ENCODE data around the gene RBM8A.

The RBM8A gene

DNA sequence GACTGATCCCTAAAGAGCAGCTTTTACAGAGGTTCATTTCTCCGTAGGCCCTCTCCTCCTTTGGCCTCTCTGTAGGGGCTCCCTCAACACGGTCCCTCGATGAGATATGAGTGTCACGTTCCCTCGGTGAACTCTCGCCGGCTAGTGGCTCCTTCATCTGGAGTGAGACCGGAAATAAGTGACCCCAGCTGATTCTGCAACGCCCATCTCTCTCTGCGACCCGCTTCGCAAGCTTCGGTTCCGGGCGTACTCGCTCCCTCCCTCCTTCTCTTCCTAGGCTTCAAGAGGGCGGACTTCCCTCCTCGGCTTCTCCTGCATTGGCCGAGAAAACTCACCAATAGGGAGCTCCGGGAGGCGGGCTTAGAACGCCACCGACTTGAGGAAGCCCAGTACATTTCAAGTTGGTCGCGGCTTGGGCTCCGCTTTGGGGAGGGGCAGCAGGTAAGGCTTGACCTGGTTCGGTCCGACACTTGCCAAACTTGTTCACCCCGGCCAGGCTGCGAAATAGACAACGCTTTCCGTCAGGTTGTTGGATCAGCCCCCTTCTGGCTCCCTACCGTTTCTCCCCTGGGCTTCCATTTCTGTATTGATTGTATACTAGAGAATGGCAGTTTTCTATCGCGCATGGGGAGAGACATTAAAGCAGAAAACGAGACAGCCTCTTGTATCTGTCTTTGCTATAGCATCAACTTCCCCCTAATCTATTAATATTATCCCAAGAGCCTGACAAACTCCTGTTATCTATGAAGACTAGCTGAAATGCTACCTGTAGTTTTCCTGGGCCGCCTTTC, 37.2 kb upstream of the RBM8A start, which contains the start of the genes ANKRD34A and POLR3GL (continued):
- TF ChIP-seq PRDM2 (tag by site-specific recombination; IDR thresholded peaks at IDR 0.05; ENCODE audit: borderline replicate concordance) (no peak), PRDM4 (tag by site-specific recombination; IDR thresholded peaks at IDR 0.05) (peak; percentile 75), YY2 (tag by site-specific recombination; IDR thresholded peaks at IDR 0.05) (no peak), PBX3 (CRISPR knock-in tag; IDR thresholded peaks at IDR 0.05) (no peak), ZNF658 (tag by site-specific recombination; IDR thresholded peaks at IDR 0.05) (no peak), ZNF571 (tag by site-specific recombination; IDR thresholded peaks at IDR 0.05) (no peak), TCF7L2 (IDR thresholded peaks at IDR 0.05; ENCODE audit: borderline replicate concordance, low read depth, low read length) (no peak), ZNF776 (tag by site-specific recombination; IDR thresholded peaks at IDR 0.05; ENCODE audit: borderline replicate concordance) (no peak), ZNF707 (tag by site-specific recombination; IDR thresholded peaks at IDR 0.05) (no peak), ZNF48 (tag by site-specific recombination; IDR thresholded peaks at IDR 0.05) (no peak), ZNF155 (tag by site-specific recombination; IDR thresholded peaks at IDR 0.05) (no peak), ZNF510 (tag by site-specific recombination; IDR thresholded peaks at IDR 0.05; ENCODE audit: insufficient replicate concordance) (no peak), ZSCAN30 (tag by site-specific recombination; IDR thresholded peaks at IDR 0.05) (no peak), ZFHX2 (tag by site-specific recombination; conservative IDR thresholded peaks at IDR 0.05) (no peak), SCRT1 (tag by site-specific recombination; IDR thresholded peaks at IDR 0.05; ENCODE audit: borderline replicate concordance) (no peak), ZNF391 (tag by site-specific recombination; IDR thresholded peaks at IDR 0.05; ENCODE audit: borderline replicate concordance, low read depth) (no peak), ZBTB1 (tag by site-specific recombination; IDR thresholded peaks at IDR 0.05) (no peak), ZNF843 (tag by site-specific recombination; IDR thresholded peaks at IDR 0.05) (no peak), ZNF221 (tag by site-specific recombination; IDR thresholded peaks at IDR 0.05; ENCODE audit: borderline replicate concordance) (no peak), ZNF175 (tag by site-specific recombination; IDR thresholded peaks at IDR 0.05) (no peak), HOXA7 (CRISPR knock-in tag; IDR thresholded peaks at IDR 0.05; ENCODE audit: borderline replicate concordance) (no peak), PRDM6 (tag by site-specific recombination; IDR thresholded peaks at IDR 0.05) (no peak)
- TF ChIP-seq, protein P1, sequence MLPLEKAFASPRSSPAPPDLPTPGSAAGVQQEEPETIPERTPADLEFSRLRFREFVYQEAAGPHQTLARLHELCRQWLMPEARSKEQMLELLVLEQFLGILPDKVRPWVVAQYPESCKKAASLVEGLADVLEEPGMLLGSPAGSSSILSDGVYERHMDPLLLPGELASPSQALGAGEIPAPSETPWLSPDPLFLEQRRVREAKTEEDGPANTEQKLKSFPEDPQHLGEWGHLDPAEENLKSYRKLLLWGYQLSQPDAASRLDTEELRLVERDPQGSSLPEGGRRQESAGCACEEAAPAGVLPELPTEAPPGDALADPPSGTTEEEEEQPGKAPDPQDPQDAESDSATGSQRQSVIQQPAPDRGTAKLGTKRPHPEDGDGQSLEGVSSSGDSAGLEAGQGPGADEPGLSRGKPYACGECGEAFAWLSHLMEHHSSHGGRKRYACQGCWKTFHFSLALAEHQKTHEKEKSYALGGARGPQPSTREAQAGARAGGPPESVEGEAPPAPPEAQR (tag by site-specific recombination; IDR thresholded peaks at IDR 0.05), result no peak
- TF ChIP-seq, protein P2, sequence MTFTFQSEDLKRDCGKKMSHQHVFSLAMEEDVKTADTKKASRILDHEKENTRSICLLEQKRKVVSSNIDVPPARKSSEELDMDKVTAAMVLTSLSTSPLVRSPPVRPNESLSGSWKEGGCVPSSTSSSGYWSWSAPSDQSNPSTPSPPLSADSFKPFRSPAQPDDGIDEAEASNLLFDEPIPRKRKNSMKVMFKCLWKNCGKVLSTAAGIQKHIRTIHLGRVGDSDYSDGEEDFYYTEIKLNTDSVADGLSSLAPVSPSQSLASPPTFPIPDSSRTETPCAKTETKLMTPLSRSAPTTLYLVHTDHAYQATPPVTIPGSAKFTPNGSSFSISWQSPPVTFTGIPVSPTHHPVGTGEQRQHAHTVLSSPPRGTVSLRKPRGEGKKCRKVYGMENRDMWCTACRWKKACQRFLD (tag by site-specific recombination; IDR thresholded peaks at IDR 0.05), result no peak
